HCT116 (cell line): Measurements from ENCODE around the gene HNRNPD. TPM values are rescaled to one million over a fixed set of nuclear protein-coding genes. Genes with fewer than 3 reads are reported as not detected.
"Not testable (repeated sequence)": the region's sequence is repeated elsewhere in the genome, so short reads cannot be mapped to it uniquely, and the experiment has no call there.

ENCODE experiments used
- ATAC-seq: fragments of 200-7000 bp; cut with Tn5 transposase; 2 replicates; pipeline ENCODE4 v1.9.1; 2020; ENCODE audit warnings: mild to moderate bottlenecking, moderate library complexity
- BruUV-seq: library from RNA; stranded (reverse); fragments of 400-500 nt; replicated peaks from 2 replicates; lab custom pipeline; 2021; lab: Mats Ljungman, UMichigan
- CTCF ChIA-PET: fragments of 300-600 bp; sonication (Branson Sonifier 250); formaldehyde crosslinking; loops from one replicate; lab custom pipeline; 2021; ENCODE audit warnings: antibody characterized with exemption; lab: Charles Lee
- POLR2A ChIA-PET: fragments of 300-600, 350-600 bp; sonication (Branson Sonifier 250); formaldehyde crosslinking; loops from one replicate; lab custom pipeline; 2021; ENCODE audit warnings: antibody characterized with exemption; lab: Charles Lee
- RAD21 ChIA-PET, 2 experiments: fragments of 300-600 bp; sonication (Branson Sonifier 250); formaldehyde crosslinking; loops; one replicate each; lab custom pipeline; 2023; ENCODE audit warnings: low total read pairs in 2 of 2; ENCODE audit not compliant: uncharacterized antibody in 2 of 2, unreplicated experiment in 2 of 2, low non-redundant PET in 1 of 2; lab: Charles Lee
- DNase-seq: peaks from one replicate; pipeline ENCODE4 v3.0.0-alpha.2; 2010; ENCODE audit warnings: low read depth, low spot score
- H2AFZ ChIP-seq: fragments of 200-600 bp; shearing (Covaris generic), sonication (generic); 2 replicates; pipeline ENCODE4 v1.6.1; 2017; ENCODE audit warnings: low read depth, mixed run types, mixed read lengths, antibody characterized with exemption, low read length; ENCODE audit not compliant: poor library complexity, severe bottlenecking
- H3K27ac ChIP-seq: 2 replicates; pipeline ENCODE4 v1.5.1; 2012; ENCODE audit warnings: low read depth, low read length
- H3K27me3 ChIP-seq: fragments of 200-600 bp; sonication (generic); 2 replicates; pipeline ENCODE4 v1.6.1; 2016; ENCODE audit warnings: mixed run types, low read length, mixed read lengths; ENCODE audit not compliant: insufficient read depth
- H3K36me3 ChIP-seq, 2 experiments: fragments of 200-500 bp in 1 of 2; fragments of 200-600 bp in 1 of 2; sonication (Bioruptor generic) in 1 of 2; sonication (generic) in 1 of 2; 2 replicates each; pipeline versions ENCODE4 v1.5.1 to v1.6.1; 2014 to 2016; ENCODE audit warnings: low read length in 2 of 2, inconsistent platforms in 1 of 2, mixed read lengths in 1 of 2, mixed run types in 1 of 2; ENCODE audit not compliant: insufficient read depth in 2 of 2, control insufficient read depth in 1 of 2
- H3K4me1 ChIP-seq, 2 experiments: fragments of 200-600 bp in 1 of 2; sonication (generic) in 1 of 2; 2 replicates each; pipeline versions ENCODE4 v1.5.1 to v1.6.1; 2012 to 2017; ENCODE audit warnings: low read length in 2 of 2, inconsistent platforms in 1 of 2, mild to moderate bottlenecking in 1 of 2, mixed read lengths in 1 of 2, mixed run types in 1 of 2, moderate library complexity in 1 of 2; ENCODE audit not compliant: insufficient read depth in 2 of 2, control insufficient read depth in 1 of 2
- H3K4me2 ChIP-seq: fragments of 200-600 bp; sonication (generic); 2 replicates; pipeline ENCODE4 v1.6.1; 2017; ENCODE audit warnings: mixed run types, low read length, mixed read lengths
- H3K4me3 ChIP-seq, 2 experiments: fragments of 200-600 bp in 1 of 2; sonication (generic) in 1 of 2; replicated peaks in 1 of 2; 2 replicates each; pipeline ENCODE4 v1.5.1; 2011 to 2016; ENCODE audit warnings: low read length in 2 of 2, control low read depth in 1 of 2, low read depth in 1 of 2, mild to moderate bottlenecking in 1 of 2, mixed read lengths in 1 of 2, mixed run types in 1 of 2
- H3K79me2 ChIP-seq: fragments of 200-600 bp; sonication (generic); 2 replicates; pipeline ENCODE4 v1.6.1; 2017; ENCODE audit warnings: mild to moderate bottlenecking, mixed run types, low read length, moderate library complexity, mixed read lengths; ENCODE audit not compliant: insufficient read depth
- H3K9ac ChIP-seq: fragments of 200-600 bp; sonication (generic); 2 replicates; pipeline ENCODE4 v1.6.1; 2016; ENCODE audit warnings: low read length, mixed read lengths
- H3K9me2 ChIP-seq: fragments of 200-600 bp; sonication (generic), shearing (Covaris generic); 2 replicates; pipeline ENCODE4 v1.6.1; 2017; ENCODE audit warnings: mixed run types, mild to moderate bottlenecking, moderate library complexity; ENCODE audit not compliant: insufficient read depth
- H3K9me3 ChIP-seq, 2 experiments: fragments of 200-500 bp in 1 of 2; fragments of 200-600 bp in 1 of 2; sonication (Bioruptor generic) in 1 of 2; sonication (generic) in 1 of 2; 2 replicates each; pipeline ENCODE4 v1.6.1; 2014 to 2017; ENCODE audit warnings: low read length in 2 of 2, mixed read lengths in 2 of 2, inconsistent platforms in 1 of 2, low read depth in 1 of 2, mild to moderate bottlenecking in 1 of 2, mixed run types in 1 of 2, moderate library complexity in 1 of 2; ENCODE audit not compliant: control insufficient read depth in 1 of 2, insufficient read depth in 1 of 2
- H4K20me1 ChIP-seq: fragments of 200-600 bp; sonication (generic), shearing (Covaris generic); 2 replicates; pipeline ENCODE4 v1.6.1; 2017; ENCODE audit warnings: mixed run types, mild to moderate bottlenecking, moderate library complexity; ENCODE audit not compliant: insufficient read depth
- ATF3 ChIP-seq: IDR thresholded peaks from 2 replicates; pipeline ENCODE4 v1.6.1; 2012
- CBX3 ChIP-seq: IDR thresholded peaks from 2 replicates; pipeline ENCODE4 v1.6.1; 2012; ENCODE audit warnings: low read depth
- CEBPB ChIP-seq: IDR thresholded peaks from 2 replicates; pipeline ENCODE4 v1.6.1; 2012; ENCODE audit warnings: low read depth
- CTCF ChIP-seq, 3 experiments: fragments of 200-600 bp in 1 of 3; sonication (generic) in 1 of 3; IDR thresholded peaks in 2 of 3; conservative IDR thresholded peaks in 1 of 3; 2 replicates each; pipeline ENCODE4 v1.5.1; 2012 to 2017; ENCODE audit warnings: low read depth in 2 of 3, low read length in 2 of 3, antibody characterized with exemption in 1 of 3, borderline replicate concordance in 1 of 3, control low read depth in 1 of 3, mild to moderate bottlenecking in 1 of 3, mixed read lengths in 1 of 3, mixed run types in 1 of 3, moderate library complexity in 1 of 3; ENCODE audit not compliant: insufficient read depth in 1 of 3
- EZH2 ChIP-seq: fragments of 200-600 bp; sonication (generic); IDR thresholded peaks from 2 replicates; pipeline ENCODE4 v1.6.1; 2017; ENCODE audit warnings: antibody characterized with exemption, mixed run types
- EZH2phosphoT487 ChIP-seq: fragments of 200-600 bp; IDR thresholded peaks from 2 replicates; pipeline ENCODE4 v1.6.1; 2018; ENCODE audit warnings: antibody characterized with exemption, borderline replicate concordance
- FOSL1 ChIP-seq: IDR thresholded peaks from 2 replicates; pipeline ENCODE4 v1.6.1; 2012; ENCODE audit warnings: low read depth
- JUND ChIP-seq: IDR thresholded peaks from 2 replicates; pipeline ENCODE4 v1.6.1; 2012
- POLR2AphosphoS5 ChIP-seq: IDR thresholded peaks from 2 replicates; pipeline ENCODE4 v1.6.1; 2011; ENCODE audit warnings: mild to moderate bottlenecking, low read depth, low read length, moderate library complexity
- REST ChIP-seq: IDR thresholded peaks from 2 replicates; pipeline ENCODE4 v1.6.1; 2012; ENCODE audit warnings: low read depth
- SIN3A ChIP-seq: IDR thresholded peaks from 2 replicates; pipeline ENCODE4 v1.6.1; 2012; ENCODE audit warnings: low read depth
- TCF7L2 ChIP-seq: IDR thresholded peaks from 2 replicates; pipeline ENCODE4 v1.7.0; 2011; ENCODE audit warnings: borderline replicate concordance, inconsistent platforms; ENCODE audit not compliant: insufficient read depth, insufficient read length; ENCODE audit errors: extremely low read depth
- ZBTB33 ChIP-seq: IDR thresholded peaks from 2 replicates; pipeline ENCODE4 v1.6.1; 2011; ENCODE audit warnings: mild to moderate bottlenecking, low read length, moderate library complexity; ENCODE audit not compliant: insufficient replicate concordance; ENCODE audit errors: extremely low read depth
- ZFX ChIP-seq: fragments of 450-650 bp; IDR thresholded peaks from 2 replicates; pipeline ENCODE4 v1.6.1; 2017
- ZNF274 ChIP-seq: fragments of 200-500 bp; sonication (Bioruptor generic); IDR thresholded peaks from 2 replicates; pipeline ENCODE4 v1.6.1; 2014; ENCODE audit warnings: mild to moderate bottlenecking, low read depth, low read length, inconsistent platforms
- intact Hi-C: fragments of 100-400 bp; cut with micrococcal nuclease; formaldehyde crosslinking; loops from 2 replicates; pipeline ENCODE4 v1.10.0; 2022
- total RNA-seq: library from RNA; stranded (reverse); gene quantifications from one replicate; pipeline ENCODE4 v1.2.1, GENCODE V29; 2021; ENCODE audit not compliant: unreplicated experiment

The HNRNPD gene
- total RNA-seq, 1 experiment from 2014 or later, result 357 TPM

GRCh38 chr4:82320351-82320750, 53.4 kb downstream of the HNRNPD start:
- TF ChIP-seq ZNF274 (no peak), CTCF (IDR thresholded peaks at IDR 0.05 in 2 of 3, conservative IDR thresholded peaks at IDR 0.05 in 1 of 3; ENCODE audit: borderline replicate concordance in 1 of 3, insufficient read depth in 1 of 3, low read depth in 2 of 3, low read length in 2 of 3) (no peak), POLR2AphosphoS5 (no peak), EZH2 (no peak), ATF3 (no peak), ZBTB33 (no peak), CBX3 (no peak), CEBPB (no peak), EZH2phosphoT487 (no peak), ZFX (no peak), FOSL1 (no peak), TCF7L2 (no peak), SIN3A (no peak), JUND (no peak), REST (no peak)
- Histone ChIP-seq H3K79me2 (no peaks in the 10 kb centered on the region), H3K27ac (no peak overlapping the region), H3K4me2 (no peak overlapping the region), H3K27me3 (no peaks in the 10 kb centered on the region), H3K9ac (no peak overlapping the region), H3K9me2 (no peaks in the 10 kb centered on the region), H4K20me1 (no peaks in the 10 kb centered on the region), H3K4me3 (no peak overlapping the region), H3K9me3 (no peaks in the 10 kb centered on the region), H2AFZ (no peak overlapping the region), H3K36me3 (no peaks in the 10 kb centered on the region), H3K4me1 (no peaks in the 10 kb centered on the region)
- no peak for ATAC-seq
- intact Hi-C loops, result no loop called here
- POLR2A ChIA-PET, result no interaction called here
- no peak for DNase-seq
- BruUV-seq, result no TSS peak
- RAD21 ChIA-PET, result no interaction called here
- CTCF ChIA-PET, result no interaction called here

GRCh38 chr4:82303063-82303462, 70.7 kb downstream of the HNRNPD start:
- ATAC-seq, POLR2A ChIA-PET, H3K79me2 ChIP-seq, H3K27ac ChIP-seq, H3K9ac ChIP-seq, H3K4me3 ChIP-seq, H3K9me3 ChIP-seq, H3K4me1 ChIP-seq, RAD21 ChIA-PET, BruUV-seq, DNase-seq, CTCF ChIA-PET, intact Hi-C loops, H3K4me2 ChIP-seq, H4K20me1 ChIP-seq, H3K36me3 ChIP-seq, H3K27me3 ChIP-seq, H2AFZ ChIP-seq, H3K9me2 ChIP-seq: not testable (repeated sequence)
